HepG2 (cell line): ENCODE measurements around the gene MPO. TPM values are rescaled to one million over a fixed set of nuclear protein-coding genes. Genes with fewer than 3 reads are reported as not detected.

Experiments
- ATAC-seq: fragments of 200-7000 bp; cut with Tn5 transposase; 3 replicates; pipeline ENCODE4 v1.9.1; 2020; ENCODE audit warnings: mild to moderate bottlenecking, moderate library complexity
- BruUV-seq: library from RNA; stranded (reverse); fragments of 400-500 nt; replicated peaks from 2 replicates; lab custom pipeline; 2021; lab: Mats Ljungman, UMichigan
- CTCF ChIA-PET: fragments of 300-600 bp; formaldehyde crosslinking; extraction: SDS; loops from one replicate; lab custom pipeline; 2021; ENCODE audit warnings: low total read pairs, inconsistent platforms, low intra/inter-chr PET ratio; lab: Yijun Ruan, JAX
- POLR2A ChIA-PET: fragments of 350-600 bp; sonication (Branson Sonifier 250); formaldehyde crosslinking; loops from one replicate; lab custom pipeline; 2020; ENCODE audit warnings: antibody characterized with exemption, inconsistent platforms; lab: Yijun Ruan, JAX
- DNase-seq: peaks from one replicate; pipeline ENCODE4 v3.0.0-alpha.2; 2015; ENCODE audit warnings: low spot score
- FAIRE-seq: peaks from 3 replicates; lab custom pipeline; 2011; peaks lifted over from hg19 to GRCh38; lab: Jason Lieb, UNC
- H2AFZ ChIP-seq: one replicate; pipeline ENCODE4 v1.6.1; 2011; ENCODE audit warnings: low read length, inconsistent platforms
- H3K27ac ChIP-seq: fragments of 300-600 bp; 3 replicates; pipeline ENCODE4 v1.8.0; 2011; ENCODE audit warnings: mixed run types, mild to moderate bottlenecking, mixed read lengths, low read length, inconsistent platforms; ENCODE audit not compliant: insufficient read depth; ENCODE audit errors: extremely low read length
- H3K27me3 ChIP-seq, 2 experiments: fragments of 200-600 bp in 1 of 2; 2 replicates in 1 of 2; 3 replicates in 1 of 2; pipeline versions ENCODE4 v1.6.0 to v1.8.0; 2011; ENCODE audit warnings: low read length in 2 of 2, mild to moderate bottlenecking in 2 of 2, moderate library complexity in 2 of 2, inconsistent platforms in 1 of 2; ENCODE audit not compliant: insufficient read depth in 2 of 2, control insufficient read depth in 1 of 2
- H3K36me3 ChIP-seq, 2 experiments: fragments of 200-600 bp in 1 of 2; replicated peaks in 1 of 2; 2 replicates in 1 of 2; 3 replicates in 1 of 2; pipeline versions ENCODE4 v1.5.1 to v1.8.0; 2011; ENCODE audit warnings: low read length in 2 of 2, inconsistent platforms in 1 of 2; ENCODE audit not compliant: insufficient read depth in 2 of 2, control insufficient read depth in 1 of 2
- H3K4me1 ChIP-seq: 2 replicates; pipeline ENCODE4 v1.5.1; 2012; ENCODE audit warnings: low read length, inconsistent platforms; ENCODE audit not compliant: insufficient read depth
- H3K4me2 ChIP-seq: 2 replicates; pipeline ENCODE4 v1.6.0; 2011; ENCODE audit warnings: low read depth, low read length, inconsistent platforms
- H3K4me3 ChIP-seq, 3 experiments: fragments of 200-600 bp in 1 of 3; sonication (generic), shearing (Covaris generic) in 1 of 3; replicated peaks in 1 of 3; 2 replicates each; pipeline ENCODE4 v1.5.1; 2011 to 2016; ENCODE audit warnings: low read length in 3 of 3, inconsistent platforms in 2 of 3, low read depth in 2 of 3, mild to moderate bottlenecking in 2 of 3, control low read depth in 1 of 3, mixed read lengths in 1 of 3; ENCODE audit not compliant: insufficient read depth in 1 of 3
- H3K79me2 ChIP-seq: one replicate; pipeline ENCODE4 v1.6.1; 2011; ENCODE audit warnings: low read length, inconsistent platforms; ENCODE audit not compliant: insufficient read depth
- H3K9ac ChIP-seq: 2 replicates; pipeline ENCODE4 v1.6.0; 2011; ENCODE audit warnings: mild to moderate bottlenecking, low read depth, low read length, inconsistent platforms; ENCODE audit not compliant: insufficient read depth
- H3K9me3 ChIP-seq: 2 replicates; pipeline ENCODE4 v1.5.1; 2012; ENCODE audit warnings: mild to moderate bottlenecking, low read length
- H4K20me1 ChIP-seq: 2 replicates; pipeline ENCODE4 v1.6.0; 2011; ENCODE audit warnings: inconsistent platforms, mild to moderate bottlenecking, low read length, moderate library complexity; ENCODE audit not compliant: insufficient read depth
- ARHGAP35 ChIP-seq: sonication (generic); formaldehyde crosslinking; IDR thresholded peaks from 2 replicates; pipeline ENCODE4 v1.9.0; 2022; ENCODE audit warnings: mild to moderate bottlenecking, inconsistent platforms, moderate library complexity, missing genetic modification reagents, borderline replicate concordance
- ATM ChIP-seq: fragments of 450-650 bp; IDR thresholded peaks from 2 replicates; pipeline ENCODE4 v1.7.1; 2017; ENCODE audit warnings: mild to moderate bottlenecking, borderline replicate concordance
- FOXK1 ChIP-seq: sonication (generic); formaldehyde crosslinking; IDR thresholded peaks from 2 replicates; pipeline ENCODE4 v1.4.0; 2020; ENCODE audit warnings: low read depth, missing genetic modification reagents, borderline replicate concordance
- GTF2F1 ChIP-seq: fragments of 150-350 bp; IDR thresholded peaks from 2 replicates; pipeline ENCODE4 v1.6.1; 2014; ENCODE audit warnings: low read length
- HHEX ChIP-seq: IDR thresholded peaks from 2 replicates; pipeline ENCODE4 v1.6.1; 2016; ENCODE audit warnings: control low read depth
- SMYD3 ChIP-seq: sonication (generic); formaldehyde crosslinking; IDR thresholded peaks from 2 replicates; pipeline ENCODE4 v1.8.1; 2023; ENCODE audit warnings: mild to moderate bottlenecking, missing genetic modification reagents
- SOX13 ChIP-seq, 3 experiments: fragments of 450-650 bp in 1 of 3; sonication (generic) in 1 of 3; formaldehyde crosslinking in 1 of 3; IDR thresholded peaks in 2 of 3; conservative IDR thresholded peaks in 1 of 3; 2 replicates each; pipeline versions ENCODE4 v1.5.0 to v1.6.1; 2016 to 2020; ENCODE audit warnings: antibody characterized with exemption in 1 of 3, mild to moderate bottlenecking in 1 of 3, missing compliant biosample characterization in 1 of 3, missing genetic modification reagents in 1 of 3, moderate library complexity in 1 of 3
- SYNCRIP ChIP-seq: fragments of 200-400 bp; formaldehyde crosslinking; IDR thresholded peaks from 2 replicates; pipeline ENCODE4 v1.6.1; 2018; ENCODE audit warnings: mild to moderate bottlenecking, low read depth, low read length; ENCODE audit not compliant: insufficient read depth
- TCF7L2 ChIP-seq: IDR thresholded peaks from 2 replicates; pipeline ENCODE4 v1.6.1; 2011; ENCODE audit warnings: mild to moderate bottlenecking, low read depth, low read length, moderate library complexity
- YY1 ChIP-seq: IDR thresholded peaks from 2 replicates; pipeline ENCODE4 v1.6.1; 2011; ENCODE audit warnings: low read length, low read depth, moderate library complexity, mild to moderate bottlenecking; ENCODE audit not compliant: insufficient read depth, insufficient replicate concordance
- ZBTB7B ChIP-seq: sonication (generic); formaldehyde crosslinking; IDR thresholded peaks from 2 replicates; pipeline ENCODE4 v1.4.0; 2020; ENCODE audit warnings: missing genetic modification reagents
- ZFP91 ChIP-seq: sonication (generic); formaldehyde crosslinking; IDR thresholded peaks from 2 replicates; pipeline ENCODE4 v1.9.0; 2022; ENCODE audit warnings: missing genetic modification reagents, mild to moderate bottlenecking, borderline replicate concordance
- ZFX ChIP-seq: sonication (generic); formaldehyde crosslinking; IDR thresholded peaks from 2 replicates; pipeline ENCODE4 v1.4.0; 2020; ENCODE audit warnings: mild to moderate bottlenecking, low read depth, missing genetic modification reagents, moderate library complexity
- ZFYVE20 ChIP-seq: sonication (generic); formaldehyde crosslinking; IDR thresholded peaks from 2 replicates; pipeline ENCODE4 v1.8.0; 2023; ENCODE audit warnings: low read depth, mild to moderate bottlenecking, moderate library complexity, missing genetic modification reagents, borderline replicate concordance
- ZNF512 ChIP-seq: sonication (generic); formaldehyde crosslinking; IDR thresholded peaks from 2 replicates; pipeline ENCODE4 v1.4.0; 2020; ENCODE audit warnings: mild to moderate bottlenecking, missing genetic modification reagents
- ZNF543 ChIP-seq: sonication (generic); formaldehyde crosslinking; IDR thresholded peaks from 2 replicates; pipeline ENCODE4 v1.4.0; 2020; ENCODE audit warnings: mild to moderate bottlenecking, missing genetic modification reagents
- ZNF687 ChIP-seq: sonication (generic); formaldehyde crosslinking; IDR thresholded peaks from 2 replicates; pipeline ENCODE4 v1.5.1; 2020; ENCODE audit warnings: mild to moderate bottlenecking, missing genetic modification reagents, moderate library complexity
- WGBS: methylation state at CpG from one replicate; pipeline ENCODE4 v1.1.6; 2017; ENCODE audit warnings: low lambda C conversion rate; 5-methylcytosine and 5-hydroxymethylcytosine counted together
- in situ Hi-C: cut with HindIII; loops from 2 replicates; pipeline ENCODE4 v1.10.0; 2017; ENCODE audit warnings: low pct_unique_long_range_greater_than_20kb; ENCODE audit not compliant: extremely low pct_ligation_motif_present
- intact Hi-C: fragments of 100-400 bp; cut with micrococcal nuclease; formaldehyde crosslinking; loops from one replicate; pipeline ENCODE4 v1.10.0; 2022; ENCODE audit not compliant: unreplicated experiment
- polyA plus RNA-seq, 8 experiments: library from polyadenylated mRNA; depleted of rRNA in 3 of 8; stranded (reverse) in 7 of 8; unstranded in 1 of 8; fragments of >200 nt; fragmentation: Illumina TruSeq in 4 of 8; extraction: Trizol in 4 of 8; gene quantifications; 2 replicates each; pipeline versions ENCODE4 v1.2.1 to v1.2.3, GENCODE V29; 2011 to 2016; ENCODE audit warnings: low read depth in 4 of 8, missing spikeins in 1 of 8, mixed read lengths in 1 of 8; ENCODE audit not compliant: insufficient read depth in 1 of 8
- total RNA-seq, 5 experiments: library from RNA; depleted of rRNA; stranded (reverse); fragments of >200 nt; fragmentation: Illumina TruSeq; extraction: Trizol; gene quantifications; 2 replicates each; pipeline ENCODE4 v1.2.3, GENCODE V29; 2016; ENCODE audit warnings: low read depth in 1 of 5

Gene MPO
- total and polyA plus RNA-seq, 2 of the 13 experiments (the other 11 are each of a cell fraction or from before 2014, with no cell fraction given): not detected

- intact Hi-C loops: no loop called here
- FAIRE-seq (no peak), ATAC-seq (peak; percentile 35), DNase-seq (no peak)
- no peaks in the 10 kb centered on the region for H3K9me3 ChIP-seq
- in situ Hi-C loops: no loop called here
- no peak overlapping the region for H3K4me2 ChIP-seq
- POLR2A ChIA-PET: interaction anchor here (1.1 to 1.6 kb wide), 4 partner anchors 12 to 92 kb away, joined by 3 to 4 read pairs (median 3); partner anchors contain the start of gene RNF43
- H2AFZ ChIP-seq: no peak overlapping the region
- peaks cover 30 to 86% of the 10 kb centered on the region in 2 experiments for H3K27me3 ChIP-seq
- H3K79me2 ChIP-seq: no peaks in the 10 kb centered on the region
- H3K4me1 ChIP-seq: peaks cover 36% of the 10 kb centered on the region
- H4K20me1 ChIP-seq: no peaks in the 10 kb centered on the region
- no peak overlapping the region for H3K4me3 ChIP-seq
- no TSS peak for BruUV-seq
- H3K9ac ChIP-seq: no peak overlapping the region
- CTCF ChIA-PET: interaction anchor here (0.6 kb wide), 1 partner anchor 115 kb away, joined by 3 read pairs; no protein-coding TSS in a partner anchor
- H3K36me3 ChIP-seq: no peaks in the 10 kb centered on the region
- 39% methylated on average over 11 of the region's 11 CpGs for WGBS
- H3K27ac ChIP-seq: no peak overlapping the region
- TF ChIP-seq ARHGAP35 (CRISPR knock-in tag) (no peak), SMYD3 (CRISPR knock-in tag) (no peak), GTF2F1 (no peak), ZFX (0 out of 2 replicates have a peak, but pooled peaks have one; percentile 24), HHEX (CRISPR knock-in tag) (no peak), ZNF512 (CRISPR knock-in tag) (no peak), ZFP91 (CRISPR knock-in tag) (0 out of 2 replicates have a peak, but pooled peaks have one; percentile 15), ZBTB7B (CRISPR knock-in tag) (0 out of 2 replicates have a peak, but pooled peaks have one; percentile 20), SOX13 (IDR thresholded peaks at IDR 0.05) (no peak), SOX13 (CRISPR knock-in tag; conservative IDR thresholded peaks at IDR 0.05 in 1 of 2, IDR thresholded peaks at IDR 0.05 in 1 of 2) (no peak), ZNF543 (CRISPR knock-in tag) (no peak), FOXK1 (CRISPR knock-in tag) (no peak), YY1 (no peak), ZFYVE20 (no peak), TCF7L2 (no peak), ZNF687 (peak; percentile 45; the same call in 1 of the 2 replicates), ATM (no peak), SYNCRIP (no peak)
Observed at GRCh38 chr17:58325289-58325726, 44.6 kb upstream of the MPO start.
